MM.1S (cell line): Measurements from ENCODE around the gene CPXM2.

ENCODE experiments used
- CTCF ChIP-seq: fragments of 300-600 bp; sonication (generic); IDR thresholded peaks from 2 replicates; pipeline ENCODE4 v1.5.1; 2016; ENCODE audit warnings: antibody characterized with exemption, low read length, mixed read lengths
- EZH2 ChIP-seq: fragments of 300-600 bp; sonication (generic); optimal IDR thresholded peaks from 2 replicates; pipeline ENCODE3; 2017; ENCODE audit warnings: low read depth, mild to moderate bottlenecking, antibody characterized with exemption, low read length, mixed read lengths
- EZH2phosphoT487 ChIP-seq: fragments of 300-600 bp; sonication (generic); IDR thresholded peaks from 2 replicates; pipeline ENCODE4 v1.6.1; 2018; ENCODE audit warnings: antibody characterized with exemption, low read length

GRCh38 chr10:123870260-123870659 is 21.3 kb downstream of the CPXM2 start:
- no peak for TF ChIP-seq CTCF
- TF ChIP-seq EZH2phosphoT487 = no peak
- TF ChIP-seq EZH2 = no peak
